H1 (cell line): ENCODE results near the gene ABHD14A.

Experiments
- JUND ChIP-seq: IDR thresholded peaks from 2 replicates; pipeline ENCODE4 v1.6.1; 2011; ENCODE audit warnings: mild to moderate bottlenecking, improper control_type of control experiment, low read length
- NANOG ChIP-seq: IDR thresholded peaks from 2 replicates; pipeline ENCODE4 v1.6.1; 2011; ENCODE audit warnings: low read length, low read depth, mild to moderate bottlenecking, inconsistent platforms; ENCODE audit not compliant: insufficient read depth, poor library complexity, severe bottlenecking
- SRF ChIP-seq: IDR thresholded peaks from 2 replicates; pipeline ENCODE4 v1.6.1; 2011; ENCODE audit warnings: mild to moderate bottlenecking, low read depth, low read length, moderate library complexity
- TF ChIP-seq, protein P1 (sequence below), 3 experiments: IDR thresholded peaks; 1 replicate in 2 of 3; 2 replicates in 1 of 3; pipeline versions ENCODE4 v1.5.1 to v1.6.1; 2011; ENCODE audit warnings: low read length in 3 of 3, mild to moderate bottlenecking in 3 of 3, inconsistent platforms in 2 of 3, low read depth in 1 of 3, moderate library complexity in 1 of 3; ENCODE audit not compliant: insufficient read depth in 1 of 3; ENCODE audit errors: control extremely low read depth in 1 of 3
- TF ChIP-seq, protein P2 (sequence below): fragments of 300-600 bp; sonication (generic); IDR thresholded peaks from 2 replicates; pipeline ENCODE4 v1.7.1; 2012; ENCODE audit warnings: low read length, moderate library complexity, mild to moderate bottlenecking, inconsistent platforms; ENCODE audit not compliant: insufficient replicate concordance

DNA sequence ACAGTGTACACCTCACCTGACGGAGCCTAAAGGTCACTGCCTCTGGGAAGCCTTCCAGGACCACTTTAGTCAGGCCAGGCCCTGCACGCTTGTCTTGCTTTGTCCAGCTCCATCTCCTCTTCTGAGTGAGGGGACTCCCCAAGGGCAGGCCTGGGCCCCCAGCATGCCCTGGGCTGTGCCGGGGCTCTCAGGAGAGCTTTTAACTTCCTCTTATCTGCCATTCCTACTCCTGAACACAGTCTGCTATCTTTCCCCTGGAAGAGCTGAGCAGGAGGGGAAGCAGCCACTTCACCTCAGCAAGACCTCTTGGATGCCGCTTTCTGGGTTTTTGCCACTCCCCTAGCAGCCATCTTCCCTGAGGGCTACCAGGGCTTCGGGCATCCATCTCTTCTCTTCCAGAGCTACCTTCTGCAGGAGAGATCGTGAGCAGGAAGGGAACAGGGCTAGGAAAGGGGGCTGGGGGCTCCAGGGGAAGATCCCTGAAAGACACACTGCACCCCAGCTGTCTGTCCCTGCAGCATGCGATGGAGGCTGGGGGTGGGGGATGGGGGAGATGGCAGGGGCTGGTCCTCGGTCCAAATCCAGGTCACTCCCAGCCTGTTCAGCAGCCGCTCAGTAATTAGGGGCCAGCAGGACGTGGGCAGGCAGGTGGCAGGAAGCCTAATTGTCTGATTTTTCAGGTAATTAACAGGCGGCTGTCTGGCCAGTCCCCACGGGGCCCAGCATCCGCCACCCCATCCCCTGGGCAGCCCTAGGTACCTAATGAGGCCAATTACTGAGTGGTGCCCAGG lies 40.8 kb downstream of the ABHD14A start:
- TF ChIP-seq, protein P1, sequence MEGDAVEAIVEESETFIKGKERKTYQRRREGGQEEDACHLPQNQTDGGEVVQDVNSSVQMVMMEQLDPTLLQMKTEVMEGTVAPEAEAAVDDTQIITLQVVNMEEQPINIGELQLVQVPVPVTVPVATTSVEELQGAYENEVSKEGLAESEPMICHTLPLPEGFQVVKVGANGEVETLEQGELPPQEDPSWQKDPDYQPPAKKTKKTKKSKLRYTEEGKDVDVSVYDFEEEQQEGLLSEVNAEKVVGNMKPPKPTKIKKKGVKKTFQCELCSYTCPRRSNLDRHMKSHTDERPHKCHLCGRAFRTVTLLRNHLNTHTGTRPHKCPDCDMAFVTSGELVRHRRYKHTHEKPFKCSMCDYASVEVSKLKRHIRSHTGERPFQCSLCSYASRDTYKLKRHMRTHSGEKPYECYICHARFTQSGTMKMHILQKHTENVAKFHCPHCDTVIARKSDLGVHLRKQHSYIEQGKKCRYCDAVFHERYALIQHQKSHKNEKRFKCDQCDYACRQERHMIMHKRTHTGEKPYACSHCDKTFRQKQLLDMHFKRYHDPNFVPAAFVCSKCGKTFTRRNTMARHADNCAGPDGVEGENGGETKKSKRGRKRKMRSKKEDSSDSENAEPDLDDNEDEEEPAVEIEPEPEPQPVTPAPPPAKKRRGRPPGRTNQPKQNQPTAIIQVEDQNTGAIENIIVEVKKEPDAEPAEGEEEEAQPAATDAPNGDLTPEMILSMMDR (IDR thresholded peaks at IDR 0.05; ENCODE audit: control extremely low read depth in 1 of 3, insufficient read depth in 1 of 3, low read depth in 1 of 3, low read length in 3 of 3): no peak
- TF ChIP-seq SRF (no peak), JUND (no peak), NANOG (no peak)
- TF ChIP-seq, protein P2, sequence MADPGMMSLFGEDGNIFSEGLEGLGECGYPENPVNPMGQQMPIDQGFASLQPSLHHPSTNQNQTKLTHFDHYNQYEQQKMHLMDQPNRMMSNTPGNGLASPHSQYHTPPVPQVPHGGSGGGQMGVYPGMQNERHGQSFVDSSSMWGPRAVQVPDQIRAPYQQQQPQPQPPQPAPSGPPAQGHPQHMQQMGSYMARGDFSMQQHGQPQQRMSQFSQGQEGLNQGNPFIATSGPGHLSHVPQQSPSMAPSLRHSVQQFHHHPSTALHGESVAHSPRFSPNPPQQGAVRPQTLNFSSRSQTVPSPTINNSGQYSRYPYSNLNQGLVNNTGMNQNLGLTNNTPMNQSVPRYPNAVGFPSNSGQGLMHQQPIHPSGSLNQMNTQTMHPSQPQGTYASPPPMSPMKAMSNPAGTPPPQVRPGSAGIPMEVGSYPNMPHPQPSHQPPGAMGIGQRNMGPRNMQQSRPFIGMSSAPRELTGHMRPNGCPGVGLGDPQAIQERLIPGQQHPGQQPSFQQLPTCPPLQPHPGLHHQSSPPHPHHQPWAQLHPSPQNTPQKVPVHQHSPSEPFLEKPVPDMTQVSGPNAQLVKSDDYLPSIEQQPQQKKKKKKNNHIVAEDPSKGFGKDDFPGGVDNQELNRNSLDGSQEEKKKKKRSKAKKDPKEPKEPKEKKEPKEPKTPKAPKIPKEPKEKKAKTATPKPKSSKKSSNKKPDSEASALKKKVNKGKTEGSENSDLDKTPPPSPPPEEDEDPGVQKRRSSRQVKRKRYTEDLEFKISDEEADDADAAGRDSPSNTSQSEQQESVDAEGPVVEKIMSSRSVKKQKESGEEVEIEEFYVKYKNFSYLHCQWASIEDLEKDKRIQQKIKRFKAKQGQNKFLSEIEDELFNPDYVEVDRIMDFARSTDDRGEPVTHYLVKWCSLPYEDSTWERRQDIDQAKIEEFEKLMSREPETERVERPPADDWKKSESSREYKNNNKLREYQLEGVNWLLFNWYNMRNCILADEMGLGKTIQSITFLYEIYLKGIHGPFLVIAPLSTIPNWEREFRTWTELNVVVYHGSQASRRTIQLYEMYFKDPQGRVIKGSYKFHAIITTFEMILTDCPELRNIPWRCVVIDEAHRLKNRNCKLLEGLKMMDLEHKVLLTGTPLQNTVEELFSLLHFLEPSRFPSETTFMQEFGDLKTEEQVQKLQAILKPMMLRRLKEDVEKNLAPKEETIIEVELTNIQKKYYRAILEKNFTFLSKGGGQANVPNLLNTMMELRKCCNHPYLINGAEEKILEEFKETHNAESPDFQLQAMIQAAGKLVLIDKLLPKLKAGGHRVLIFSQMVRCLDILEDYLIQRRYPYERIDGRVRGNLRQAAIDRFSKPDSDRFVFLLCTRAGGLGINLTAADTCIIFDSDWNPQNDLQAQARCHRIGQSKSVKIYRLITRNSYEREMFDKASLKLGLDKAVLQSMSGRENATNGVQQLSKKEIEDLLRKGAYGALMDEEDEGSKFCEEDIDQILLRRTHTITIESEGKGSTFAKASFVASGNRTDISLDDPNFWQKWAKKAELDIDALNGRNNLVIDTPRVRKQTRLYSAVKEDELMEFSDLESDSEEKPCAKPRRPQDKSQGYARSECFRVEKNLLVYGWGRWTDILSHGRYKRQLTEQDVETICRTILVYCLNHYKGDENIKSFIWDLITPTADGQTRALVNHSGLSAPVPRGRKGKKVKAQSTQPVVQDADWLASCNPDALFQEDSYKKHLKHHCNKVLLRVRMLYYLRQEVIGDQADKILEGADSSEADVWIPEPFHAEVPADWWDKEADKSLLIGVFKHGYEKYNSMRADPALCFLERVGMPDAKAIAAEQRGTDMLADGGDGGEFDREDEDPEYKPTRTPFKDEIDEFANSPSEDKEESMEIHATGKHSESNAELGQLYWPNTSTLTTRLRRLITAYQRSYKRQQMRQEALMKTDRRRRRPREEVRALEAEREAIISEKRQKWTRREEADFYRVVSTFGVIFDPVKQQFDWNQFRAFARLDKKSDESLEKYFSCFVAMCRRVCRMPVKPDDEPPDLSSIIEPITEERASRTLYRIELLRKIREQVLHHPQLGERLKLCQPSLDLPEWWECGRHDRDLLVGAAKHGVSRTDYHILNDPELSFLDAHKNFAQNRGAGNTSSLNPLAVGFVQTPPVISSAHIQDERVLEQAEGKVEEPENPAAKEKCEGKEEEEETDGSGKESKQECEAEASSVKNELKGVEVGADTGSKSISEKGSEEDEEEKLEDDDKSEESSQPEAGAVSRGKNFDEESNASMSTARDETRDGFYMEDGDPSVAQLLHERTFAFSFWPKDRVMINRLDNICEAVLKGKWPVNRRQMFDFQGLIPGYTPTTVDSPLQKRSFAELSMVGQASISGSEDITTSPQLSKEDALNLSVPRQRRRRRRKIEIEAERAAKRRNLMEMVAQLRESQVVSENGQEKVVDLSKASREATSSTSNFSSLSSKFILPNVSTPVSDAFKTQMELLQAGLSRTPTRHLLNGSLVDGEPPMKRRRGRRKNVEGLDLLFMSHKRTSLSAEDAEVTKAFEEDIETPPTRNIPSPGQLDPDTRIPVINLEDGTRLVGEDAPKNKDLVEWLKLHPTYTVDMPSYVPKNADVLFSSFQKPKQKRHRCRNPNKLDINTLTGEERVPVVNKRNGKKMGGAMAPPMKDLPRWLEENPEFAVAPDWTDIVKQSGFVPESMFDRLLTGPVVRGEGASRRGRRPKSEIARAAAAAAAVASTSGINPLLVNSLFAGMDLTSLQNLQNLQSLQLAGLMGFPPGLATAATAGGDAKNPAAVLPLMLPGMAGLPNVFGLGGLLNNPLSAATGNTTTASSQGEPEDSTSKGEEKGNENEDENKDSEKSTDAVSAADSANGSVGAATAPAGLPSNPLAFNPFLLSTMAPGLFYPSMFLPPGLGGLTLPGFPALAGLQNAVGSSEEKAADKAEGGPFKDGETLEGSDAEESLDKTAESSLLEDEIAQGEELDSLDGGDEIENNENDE: no peak
